ENCODE measurements around the gene PTPRG. TPM values are rescaled to one million over a fixed set of nuclear protein-coding genes. Genes with fewer than 3 reads are reported as not detected.

Gene PTPRG
- total RNA-seq, 1 experiment from 2014 or later, result 11.7 TPM

- H3K9me3 ChIP-seq (ENCODE audit: low read depth, low read length, poor library complexity, severe bottlenecking), result no peaks in the 10 kb centered on the region
- ChIA-PET POLR2A (ENCODE audit: low non-redundant PET) (no interaction called here), CTCF (no interaction called here)
- intact Hi-C loops (cut with micrococcal nuclease; ENCODE audit: unreplicated experiment), result no loop called here
- H3K36me3 ChIP-seq (ENCODE audit: insufficient read depth, low read length, poor library complexity, severe bottlenecking), result no peaks in the 10 kb centered on the region
- BruUV-seq (replicated peaks), result no TSS peak
- DNase-seq (ENCODE audit: low spot score), result no peak
- H3K27ac ChIP-seq (ENCODE audit: low read depth, low read length, poor library complexity, severe bottlenecking), result no peak overlapping the region
- H3K27me3 ChIP-seq (replicated peaks; ENCODE audit: insufficient read depth, low read depth, low read length, poor library complexity), result no peaks in the 10 kb centered on the region
- no peak for TF ChIP-seq EZH2 (IDR thresholded peaks at IDR 0.05; ENCODE audit: borderline replicate concordance, low read depth, low read length, poor library complexity, severe bottlenecking)
- TF ChIP-seq, protein P1, sequence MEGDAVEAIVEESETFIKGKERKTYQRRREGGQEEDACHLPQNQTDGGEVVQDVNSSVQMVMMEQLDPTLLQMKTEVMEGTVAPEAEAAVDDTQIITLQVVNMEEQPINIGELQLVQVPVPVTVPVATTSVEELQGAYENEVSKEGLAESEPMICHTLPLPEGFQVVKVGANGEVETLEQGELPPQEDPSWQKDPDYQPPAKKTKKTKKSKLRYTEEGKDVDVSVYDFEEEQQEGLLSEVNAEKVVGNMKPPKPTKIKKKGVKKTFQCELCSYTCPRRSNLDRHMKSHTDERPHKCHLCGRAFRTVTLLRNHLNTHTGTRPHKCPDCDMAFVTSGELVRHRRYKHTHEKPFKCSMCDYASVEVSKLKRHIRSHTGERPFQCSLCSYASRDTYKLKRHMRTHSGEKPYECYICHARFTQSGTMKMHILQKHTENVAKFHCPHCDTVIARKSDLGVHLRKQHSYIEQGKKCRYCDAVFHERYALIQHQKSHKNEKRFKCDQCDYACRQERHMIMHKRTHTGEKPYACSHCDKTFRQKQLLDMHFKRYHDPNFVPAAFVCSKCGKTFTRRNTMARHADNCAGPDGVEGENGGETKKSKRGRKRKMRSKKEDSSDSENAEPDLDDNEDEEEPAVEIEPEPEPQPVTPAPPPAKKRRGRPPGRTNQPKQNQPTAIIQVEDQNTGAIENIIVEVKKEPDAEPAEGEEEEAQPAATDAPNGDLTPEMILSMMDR (conservative IDR thresholded peaks at IDR 0.05; ENCODE audit: low read depth, low read length), result no peak
- H3K4me3 ChIP-seq (ENCODE audit: low read depth, low read length, poor library complexity, severe bottlenecking), result no peak overlapping the region
- H3K4me1 ChIP-seq (ENCODE audit: insufficient read depth, low read length, poor library complexity, severe bottlenecking), result no peaks in the 10 kb centered on the region
Measured at GRCh38 chr3:62192891-62193290, 631.5 kb downstream of the PTPRG start.

DNA sequence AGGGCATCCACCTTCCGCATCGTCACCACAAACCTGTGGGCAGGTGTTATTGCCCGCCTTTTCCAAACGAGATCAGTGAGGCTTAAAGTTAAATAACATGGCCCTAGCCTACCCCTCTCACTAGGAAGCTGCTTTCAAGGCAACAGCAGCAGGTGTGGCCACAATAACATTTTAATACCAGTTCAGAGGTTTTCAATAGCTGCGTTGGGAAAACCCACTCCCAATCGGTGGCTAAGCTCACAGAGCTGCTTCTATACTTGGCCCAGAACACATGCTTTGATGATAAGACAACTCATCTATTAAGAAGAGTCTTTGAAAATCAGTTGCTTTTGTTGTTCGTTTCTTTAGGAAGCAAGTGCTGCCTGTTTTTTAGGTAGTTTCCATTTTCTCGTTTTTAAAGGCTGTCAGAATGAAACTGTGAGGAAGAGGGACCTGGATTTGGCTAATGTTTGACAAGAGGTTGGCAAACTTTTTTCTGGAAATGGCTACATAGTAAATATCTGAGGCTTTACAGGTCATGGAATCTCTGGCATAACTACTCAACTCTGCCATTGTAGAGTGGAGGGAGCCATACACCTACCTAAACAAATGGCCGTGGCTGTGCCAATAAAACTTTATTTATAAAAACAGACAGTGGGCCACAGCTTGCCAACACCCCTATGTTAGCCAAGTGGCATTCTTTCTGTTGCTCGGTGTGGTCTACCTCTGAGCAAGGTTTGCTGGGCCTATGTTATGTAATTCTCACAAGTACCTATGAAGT is 632.4 kb downstream of the PTPRG start:
- Histone ChIP-seq H3K27me3 (replicated peaks; ENCODE audit: insufficient read depth, low read depth, low read length, poor library complexity) (no peaks in the 10 kb centered on the region), H3K36me3 (ENCODE audit: insufficient read depth, low read length, poor library complexity, severe bottlenecking) (no peaks in the 10 kb centered on the region), H3K27ac (ENCODE audit: low read depth, low read length, poor library complexity, severe bottlenecking) (no peak overlapping the region), H3K9me3 (ENCODE audit: low read depth, low read length, poor library complexity, severe bottlenecking) (no peaks in the 10 kb centered on the region), H3K4me3 (ENCODE audit: low read depth, low read length, poor library complexity, severe bottlenecking) (no peak overlapping the region), H3K4me1 (ENCODE audit: insufficient read depth, low read length, poor library complexity, severe bottlenecking) (no peaks in the 10 kb centered on the region)
- no peak for DNase-seq (ENCODE audit: low spot score)
- BruUV-seq (replicated peaks), result no TSS peak
- CTCF ChIA-PET, result no interaction called here
- no peak for TF ChIP-seq EZH2 (IDR thresholded peaks at IDR 0.05; ENCODE audit: borderline replicate concordance, low read depth, low read length, poor library complexity, severe bottlenecking)
- TF ChIP-seq, protein P1 (conservative IDR thresholded peaks at IDR 0.05; ENCODE audit: low read depth, low read length), result no peak
- intact Hi-C loops (cut with micrococcal nuclease; ENCODE audit: unreplicated experiment), result no loop called here
- POLR2A ChIA-PET (ENCODE audit: low non-redundant PET), result no interaction called here

GRCh38 chr3:62197350-62198012 is 636.1 kb downstream of the PTPRG start:
- BruUV-seq (replicated peaks), result no TSS peak
- H3K9me3 ChIP-seq (ENCODE audit: low read depth, low read length, poor library complexity, severe bottlenecking), result no peaks in the 10 kb centered on the region
- H3K27me3 ChIP-seq (replicated peaks; ENCODE audit: insufficient read depth, low read depth, low read length, poor library complexity), result no peaks in the 10 kb centered on the region
- POLR2A ChIA-PET (ENCODE audit: low non-redundant PET), result no interaction called here
- no peaks in the 10 kb centered on the region for H3K4me1 ChIP-seq (ENCODE audit: insufficient read depth, low read length, poor library complexity, severe bottlenecking)
- no peak overlapping the region for H3K4me3 ChIP-seq (ENCODE audit: low read depth, low read length, poor library complexity, severe bottlenecking)
- no peak for DNase-seq (ENCODE audit: low spot score)
- intact Hi-C loops (cut with micrococcal nuclease; ENCODE audit: unreplicated experiment), result no loop called here
- H3K27ac ChIP-seq (ENCODE audit: low read depth, low read length, poor library complexity, severe bottlenecking), result no peak overlapping the region
- no peaks in the 10 kb centered on the region for H3K36me3 ChIP-seq (ENCODE audit: insufficient read depth, low read length, poor library complexity, severe bottlenecking)
- CTCF ChIA-PET, result no interaction called here
- no peak for TF ChIP-seq EZH2 (IDR thresholded peaks at IDR 0.05; ENCODE audit: borderline replicate concordance, low read depth, low read length, poor library complexity, severe bottlenecking)
- TF ChIP-seq, protein P1 (conservative IDR thresholded peaks at IDR 0.05; ENCODE audit: low read depth, low read length), result no peak
